ENCODE data around the gene RECQL5.

DNA sequence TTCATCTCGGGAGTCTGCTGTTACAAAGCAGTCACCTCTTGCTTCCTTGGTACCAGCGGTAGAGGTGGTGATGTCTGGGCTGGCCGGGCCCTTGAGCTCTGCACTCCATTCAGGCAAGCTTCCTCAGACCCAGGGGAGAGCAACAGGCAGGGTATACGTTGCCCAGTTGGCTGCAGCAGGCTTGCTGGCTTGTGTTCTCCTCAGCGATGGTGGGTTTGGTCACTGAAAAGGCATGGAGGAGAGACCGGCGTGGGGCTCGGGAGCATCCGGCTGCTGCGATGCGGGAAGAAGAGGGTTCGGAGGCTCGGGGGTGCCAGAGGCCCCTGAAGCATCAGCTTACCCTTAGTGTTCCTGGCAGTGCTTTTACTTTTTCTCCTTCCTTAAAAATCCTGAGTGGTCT, 26.0 kb upstream of the RECQL5 start:
- TF ChIP-seq POLR2A (IDR thresholded peaks at IDR 0.05; ENCODE audit: low read depth, low read length) (no peak), TAF1 (IDR thresholded peaks at IDR 0.05; ENCODE audit: borderline replicate concordance, low read depth, low read length) (no peak), POLR2AphosphoS5 (IDR thresholded peaks at IDR 0.05; ENCODE audit: low read depth, low read length) (no peak)

All from GM12892 (cell line).